Measurements from ENCODE around the gene IGDCC3. TPM values are rescaled to one million over a fixed set of nuclear protein-coding genes. Genes with fewer than 3 reads are reported as not detected.

IGDCC3 gene
- total and polyA plus RNA-seq, 2 of the 8 experiments (the other 6 are each of a cell fraction or from before 2014, with no cell fraction given) = 26.8 to 45.7 TPM

DNA sequence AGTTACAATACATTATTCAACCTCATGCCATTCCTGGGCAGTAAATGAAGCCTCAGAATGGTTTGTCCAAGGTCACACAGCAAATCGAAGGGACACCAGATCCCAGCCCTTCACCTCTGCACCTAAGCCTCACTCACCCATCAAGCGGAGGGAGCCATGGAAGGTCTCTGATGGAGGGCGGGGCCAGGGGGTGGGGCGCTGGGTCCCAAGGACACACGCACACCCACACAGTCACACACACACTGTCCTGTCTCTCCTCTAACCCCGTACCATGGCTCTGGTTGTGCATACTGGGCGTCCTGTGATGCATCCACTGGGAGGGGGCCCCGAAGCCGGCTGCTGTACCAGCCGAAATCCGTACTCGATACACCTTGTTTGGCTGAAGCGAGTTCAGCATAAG lies 15.3 kb upstream of the IGDCC3 start (continued):
- TF ChIP-seq CTCF (IDR thresholded peaks at IDR 0.05; ENCODE audit: control extremely low read depth in 1 of 3, insufficient read depth in 1 of 3, low read depth in 1 of 3, low read length in 3 of 3) = no peak
- TF ChIP-seq CTBP2 (IDR thresholded peaks at IDR 0.05; ENCODE audit: borderline replicate concordance, insufficient read depth, insufficient read length, low read length) = no peak
- no peak for TF ChIP-seq JUND (IDR thresholded peaks at IDR 0.05; ENCODE audit: low read length)
- no peak for TF ChIP-seq SRF (IDR thresholded peaks at IDR 0.05; ENCODE audit: low read depth, low read length)
- TF ChIP-seq, protein P1, sequence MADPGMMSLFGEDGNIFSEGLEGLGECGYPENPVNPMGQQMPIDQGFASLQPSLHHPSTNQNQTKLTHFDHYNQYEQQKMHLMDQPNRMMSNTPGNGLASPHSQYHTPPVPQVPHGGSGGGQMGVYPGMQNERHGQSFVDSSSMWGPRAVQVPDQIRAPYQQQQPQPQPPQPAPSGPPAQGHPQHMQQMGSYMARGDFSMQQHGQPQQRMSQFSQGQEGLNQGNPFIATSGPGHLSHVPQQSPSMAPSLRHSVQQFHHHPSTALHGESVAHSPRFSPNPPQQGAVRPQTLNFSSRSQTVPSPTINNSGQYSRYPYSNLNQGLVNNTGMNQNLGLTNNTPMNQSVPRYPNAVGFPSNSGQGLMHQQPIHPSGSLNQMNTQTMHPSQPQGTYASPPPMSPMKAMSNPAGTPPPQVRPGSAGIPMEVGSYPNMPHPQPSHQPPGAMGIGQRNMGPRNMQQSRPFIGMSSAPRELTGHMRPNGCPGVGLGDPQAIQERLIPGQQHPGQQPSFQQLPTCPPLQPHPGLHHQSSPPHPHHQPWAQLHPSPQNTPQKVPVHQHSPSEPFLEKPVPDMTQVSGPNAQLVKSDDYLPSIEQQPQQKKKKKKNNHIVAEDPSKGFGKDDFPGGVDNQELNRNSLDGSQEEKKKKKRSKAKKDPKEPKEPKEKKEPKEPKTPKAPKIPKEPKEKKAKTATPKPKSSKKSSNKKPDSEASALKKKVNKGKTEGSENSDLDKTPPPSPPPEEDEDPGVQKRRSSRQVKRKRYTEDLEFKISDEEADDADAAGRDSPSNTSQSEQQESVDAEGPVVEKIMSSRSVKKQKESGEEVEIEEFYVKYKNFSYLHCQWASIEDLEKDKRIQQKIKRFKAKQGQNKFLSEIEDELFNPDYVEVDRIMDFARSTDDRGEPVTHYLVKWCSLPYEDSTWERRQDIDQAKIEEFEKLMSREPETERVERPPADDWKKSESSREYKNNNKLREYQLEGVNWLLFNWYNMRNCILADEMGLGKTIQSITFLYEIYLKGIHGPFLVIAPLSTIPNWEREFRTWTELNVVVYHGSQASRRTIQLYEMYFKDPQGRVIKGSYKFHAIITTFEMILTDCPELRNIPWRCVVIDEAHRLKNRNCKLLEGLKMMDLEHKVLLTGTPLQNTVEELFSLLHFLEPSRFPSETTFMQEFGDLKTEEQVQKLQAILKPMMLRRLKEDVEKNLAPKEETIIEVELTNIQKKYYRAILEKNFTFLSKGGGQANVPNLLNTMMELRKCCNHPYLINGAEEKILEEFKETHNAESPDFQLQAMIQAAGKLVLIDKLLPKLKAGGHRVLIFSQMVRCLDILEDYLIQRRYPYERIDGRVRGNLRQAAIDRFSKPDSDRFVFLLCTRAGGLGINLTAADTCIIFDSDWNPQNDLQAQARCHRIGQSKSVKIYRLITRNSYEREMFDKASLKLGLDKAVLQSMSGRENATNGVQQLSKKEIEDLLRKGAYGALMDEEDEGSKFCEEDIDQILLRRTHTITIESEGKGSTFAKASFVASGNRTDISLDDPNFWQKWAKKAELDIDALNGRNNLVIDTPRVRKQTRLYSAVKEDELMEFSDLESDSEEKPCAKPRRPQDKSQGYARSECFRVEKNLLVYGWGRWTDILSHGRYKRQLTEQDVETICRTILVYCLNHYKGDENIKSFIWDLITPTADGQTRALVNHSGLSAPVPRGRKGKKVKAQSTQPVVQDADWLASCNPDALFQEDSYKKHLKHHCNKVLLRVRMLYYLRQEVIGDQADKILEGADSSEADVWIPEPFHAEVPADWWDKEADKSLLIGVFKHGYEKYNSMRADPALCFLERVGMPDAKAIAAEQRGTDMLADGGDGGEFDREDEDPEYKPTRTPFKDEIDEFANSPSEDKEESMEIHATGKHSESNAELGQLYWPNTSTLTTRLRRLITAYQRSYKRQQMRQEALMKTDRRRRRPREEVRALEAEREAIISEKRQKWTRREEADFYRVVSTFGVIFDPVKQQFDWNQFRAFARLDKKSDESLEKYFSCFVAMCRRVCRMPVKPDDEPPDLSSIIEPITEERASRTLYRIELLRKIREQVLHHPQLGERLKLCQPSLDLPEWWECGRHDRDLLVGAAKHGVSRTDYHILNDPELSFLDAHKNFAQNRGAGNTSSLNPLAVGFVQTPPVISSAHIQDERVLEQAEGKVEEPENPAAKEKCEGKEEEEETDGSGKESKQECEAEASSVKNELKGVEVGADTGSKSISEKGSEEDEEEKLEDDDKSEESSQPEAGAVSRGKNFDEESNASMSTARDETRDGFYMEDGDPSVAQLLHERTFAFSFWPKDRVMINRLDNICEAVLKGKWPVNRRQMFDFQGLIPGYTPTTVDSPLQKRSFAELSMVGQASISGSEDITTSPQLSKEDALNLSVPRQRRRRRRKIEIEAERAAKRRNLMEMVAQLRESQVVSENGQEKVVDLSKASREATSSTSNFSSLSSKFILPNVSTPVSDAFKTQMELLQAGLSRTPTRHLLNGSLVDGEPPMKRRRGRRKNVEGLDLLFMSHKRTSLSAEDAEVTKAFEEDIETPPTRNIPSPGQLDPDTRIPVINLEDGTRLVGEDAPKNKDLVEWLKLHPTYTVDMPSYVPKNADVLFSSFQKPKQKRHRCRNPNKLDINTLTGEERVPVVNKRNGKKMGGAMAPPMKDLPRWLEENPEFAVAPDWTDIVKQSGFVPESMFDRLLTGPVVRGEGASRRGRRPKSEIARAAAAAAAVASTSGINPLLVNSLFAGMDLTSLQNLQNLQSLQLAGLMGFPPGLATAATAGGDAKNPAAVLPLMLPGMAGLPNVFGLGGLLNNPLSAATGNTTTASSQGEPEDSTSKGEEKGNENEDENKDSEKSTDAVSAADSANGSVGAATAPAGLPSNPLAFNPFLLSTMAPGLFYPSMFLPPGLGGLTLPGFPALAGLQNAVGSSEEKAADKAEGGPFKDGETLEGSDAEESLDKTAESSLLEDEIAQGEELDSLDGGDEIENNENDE (IDR thresholded peaks at IDR 0.05; ENCODE audit: insufficient replicate concordance, low read length) = no peak
- TF ChIP-seq RXRA (IDR thresholded peaks at IDR 0.05; ENCODE audit: insufficient read depth, low read depth, low read length) = no peak
- TF ChIP-seq CBX8 (IDR thresholded peaks at IDR 0.05; ENCODE audit: borderline replicate concordance, low read depth, low read length) = no peak

Data from H1 (cell line).